Suprapubic skin (tissue), 3 donors: ENCODE data around the gene TPRX1.
"Not testable (repeated sequence)": the region's sequence is repeated elsewhere in the genome, so short reads cannot be mapped to it uniquely, and the experiment has no call there.

Experiments
- CTCF ChIP-seq, 2 donors: fragments of 200-600 bp in 1 of 2; fragments of 450-650 bp in 1 of 2; sonication (generic) in 1 of 2; IDR thresholded peaks; one replicate each; pipeline ENCODE4 v1.5.1; 2016 to 2019; ENCODE audit warnings: antibody characterized with exemption in 2 of 2, mild to moderate bottlenecking in 1 of 2, moderate library complexity in 1 of 2
- POLR2A ChIP-seq, 2 donors: fragments of 450-650 bp; IDR thresholded peaks; one replicate each; pipeline ENCODE4 v1.6.1; 2017; ENCODE audit warnings: antibody characterized with exemption in 2 of 2, mild to moderate bottlenecking in 2 of 2, moderate library complexity in 2 of 2

DNA sequence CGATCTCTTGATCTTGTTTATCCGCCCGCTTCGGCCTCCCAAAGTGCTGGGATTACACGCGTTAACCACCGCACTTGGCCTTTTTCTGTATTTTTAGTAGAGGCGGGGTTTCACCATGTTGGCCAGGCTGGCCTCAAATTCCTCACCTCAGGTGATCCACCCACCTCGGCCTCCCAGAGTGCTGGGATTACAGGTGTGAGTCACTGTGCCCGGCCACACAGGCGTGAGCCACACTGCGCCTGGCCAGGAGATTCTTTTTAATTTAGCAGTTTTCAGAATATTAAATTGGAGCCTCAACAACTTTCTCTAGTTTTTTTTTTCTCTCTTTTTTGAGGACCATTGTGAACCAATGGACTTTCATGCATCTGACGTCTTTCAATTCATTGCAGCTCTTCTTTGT, 14.5 kb downstream of the TPRX1 start:
- TF ChIP-seq POLR2A, CTCF (IDR thresholded peaks at IDR 0.05): not testable (repeated sequence)
